DOHH2 (cell line): ENCODE data around the gene PGA4.
"Not testable (repeated sequence)": the region's sequence is repeated elsewhere in the genome, so short reads cannot be mapped to it uniquely, and the experiment has no call there.

Experiments
- CTCF ChIP-seq: fragments of 200-600 bp; sonication (generic); IDR thresholded peaks from one replicate; pipeline ENCODE4 v1.5.1; 2014; ENCODE audit warnings: antibody characterized with exemption, mild to moderate bottlenecking, low read depth, low read length; ENCODE audit not compliant: poor library complexity, severe bottlenecking
- EZH2phosphoT487 ChIP-seq: fragments of 200-600 bp; sonication (generic); IDR thresholded peaks from 2 replicates; pipeline ENCODE4 v1.6.1; 2017; ENCODE audit warnings: borderline replicate concordance, mild to moderate bottlenecking, antibody characterized with exemption, low read length, moderate library complexity, mixed read lengths

DNA sequence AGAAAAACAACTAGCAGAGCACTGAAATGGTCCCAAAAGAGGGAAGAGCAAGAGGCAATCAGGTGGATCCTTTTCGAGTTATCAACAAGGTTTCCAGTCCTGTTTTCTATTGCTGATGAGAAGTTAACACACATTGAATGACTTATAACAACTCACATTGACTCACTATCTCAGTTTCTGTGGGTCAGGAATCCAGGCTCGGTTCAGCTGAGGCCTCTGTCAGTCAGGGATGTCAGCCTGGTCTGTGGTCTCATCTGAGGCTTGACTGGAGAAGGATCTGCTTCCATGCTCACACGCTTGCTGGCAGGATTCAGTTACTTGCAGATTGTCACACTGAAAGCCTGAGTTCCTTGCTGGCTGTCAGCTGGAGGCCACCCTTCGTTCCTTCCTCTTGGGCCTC, 3.8 kb upstream of the PGA4 start:
- not testable (repeated sequence) for TF ChIP-seq CTCF, EZH2phosphoT487
